ENCODE results near the gene FOXL2.

The FOXL2 gene

GRCh38 chr3:138946663-138947494, at the start of gene FOXL2, which contains the start of gene FOXL2NB:
FOXL2 (minus strand) TSS chr3:138947137; CDS start chr3:138946722, 415 bp downstream.
FOXL2NB (plus strand) TSS chr3:138947217; CDS start chr3:138947365, 148 bp downstream.
- DNase-seq = no peak

- no peak for DNase-seq
Measured at GRCh38 chr3:138995706-138996105, 48.8 kb upstream of the FOXL2 start.

GRCh38 chr3:138987181-138987580, 40.2 kb upstream of the FOXL2 start:
- DNase-seq = no peak

- no peak for DNase-seq
Measured at GRCh38 chr3:138985932-138986331, 39.0 kb upstream of the FOXL2 start.

GRCh38 chr3:138984816-138985215, 37.9 kb upstream of the FOXL2 start:
- DNase-seq = no peak

GRCh38 chr3:138976047-138976446, 29.1 kb upstream of the FOXL2 start:
- DNase-seq = no peak

- DNase-seq = no peak
Measured at GRCh38 chr3:138975351-138975750, 28.4 kb upstream of the FOXL2 start.

- no peak for DNase-seq
Measured at GRCh38 chr3:138974462-138974861, 27.5 kb upstream of the FOXL2 start.

- no peak for DNase-seq
Measured at GRCh38 chr3:138972941-138973340, 26.0 kb upstream of the FOXL2 start.

GRCh38 chr3:138971766-138972320, 24.9 kb upstream of the FOXL2 start:
- no peak for DNase-seq

- DNase-seq = no peak
Measured at GRCh38 chr3:138964923-138965322, 18.0 kb upstream of the FOXL2 start.

GRCh38 chr3:138964264-138964663, 17.3 kb upstream of the FOXL2 start:
- no peak for DNase-seq

- DNase-seq = no peak
Measured at GRCh38 chr3:138962854-138963560, 16.1 kb upstream of the FOXL2 start.

GRCh38 chr3:138960417-138960852, 13.5 kb upstream of the FOXL2 start:
- no peak for DNase-seq

GRCh38 chr3:138950701-138951100, 3.8 kb upstream of the FOXL2 start:
- DNase-seq = no peak

GRCh38 chr3:138950006-138950644, 3.2 kb upstream of the FOXL2 start:
- DNase-seq = no peak

- no peak for DNase-seq
Measured at GRCh38 chr3:138949445-138950005, 2.6 kb upstream of the FOXL2 start.

- no peak for DNase-seq
Measured at GRCh38 chr3:138949002-138949418, 2.1 kb upstream of the FOXL2 start.

- no peak for DNase-seq
Measured at GRCh38 chr3:138948371-138949001, 1.5 kb upstream of the FOXL2 start.

- no peak for DNase-seq
Measured at GRCh38 chr3:138947495-138948121, 671 bp upstream of the FOXL2 start.

- DNase-seq = no peak
Measured at GRCh38 chr3:138945709-138946662, 951 bp downstream of the FOXL2 start.

Data from cortex of kidney (tissue), 1 donor.